LNCAP (cell line): ENCODE results near the gene NUPR1.

Experiments
- CTCF ChIP-seq: fragments of 450-650 bp; IDR thresholded peaks from 2 replicates; pipeline ENCODE4 v1.5.1; 2017; ENCODE audit warnings: mild to moderate bottlenecking

NUPR1 gene

GRCh38 chr16:28526201-28527099, 12.3 kb downstream of the NUPR1 start:
- no peak for TF ChIP-seq CTCF

- TF ChIP-seq CTCF, result no peak
These were observed 14.0 kb downstream of the NUPR1 start for GRCh38 chr16:28524681-28525171.

- TF ChIP-seq CTCF, result no peak
These were observed 16.0 kb downstream of the NUPR1 start for GRCh38 chr16:28522792-28523191.

- no peak for TF ChIP-seq CTCF
These were observed 17.3 kb downstream of the NUPR1 start for GRCh38 chr16:28521436-28521835.

GRCh38 chr16:28520672-28521071, 18.1 kb downstream of the NUPR1 start:
- TF ChIP-seq CTCF, result no peak

GRCh38 chr16:28514246-28514645, 24.5 kb downstream of the NUPR1 start:
- TF ChIP-seq CTCF, result no peak

- TF ChIP-seq CTCF, result no peak
These were observed 25.1 kb downstream of the NUPR1 start for GRCh38 chr16:28513484-28514181.
